Measurements from ENCODE around the gene ASB18. TPM values are rescaled to one million over a fixed set of nuclear protein-coding genes. Genes with fewer than 3 reads are reported as not detected.

The ASB18 gene
- total and polyA plus RNA-seq, 10 of the 15 experiments (the other 5 are each of a cell fraction or from before 2014, with no cell fraction given) = not detected

GRCh38 chr2:236157815-236158498 is 106.2 kb downstream of the ASB18 start:
- FAIRE-seq (no peak), ATAC-seq (no peak), DNase-seq (ENCODE audit: low read depth, low spot score) (no peak)
- Histone ChIP-seq H3K36me3 (ENCODE audit: control insufficient read depth in 2 of 2, insufficient read depth in 2 of 2, low read length in 1 of 2) (no peaks in the 10 kb centered on the region), H2AFZ (ENCODE audit: control insufficient read depth, low read depth, low read length) (no peak overlapping the region), H3K4me1 (ENCODE audit: control insufficient read depth, insufficient read depth, low read length) (no peaks in the 10 kb centered on the region), H3K79me2 (ENCODE audit: control insufficient read depth, insufficient read depth, low read length) (no peaks in the 10 kb centered on the region), H3K9ac (ENCODE audit: control insufficient read depth, insufficient read depth, low read length) (no peak overlapping the region), H3K27ac (ENCODE audit: control insufficient read depth, insufficient read depth) (no peak overlapping the region), H3K27me3 (replicated peaks in 1 of 2; ENCODE audit: control insufficient read depth in 2 of 2, insufficient read depth in 2 of 2, low read length in 1 of 2) (peaks cover 0 to 1% of the 10 kb centered on the region in 2 experiments; a peak in 2 of 4 replicates), H3K4me2 (ENCODE audit: control insufficient read depth, insufficient read depth) (no peak overlapping the region), H3K4me3 (no peak overlapping the region), H4K20me1 (ENCODE audit: control insufficient read depth, insufficient read depth) (no peaks in the 10 kb centered on the region), H3K9me3 (replicated peaks; ENCODE audit: control insufficient read depth, insufficient read depth, low read length) (no peaks in the 10 kb centered on the region)
- no TSS peak for BruUV-seq (replicated peaks)
- intact Hi-C loops (cut with micrococcal nuclease; ENCODE audit: unreplicated experiment) = no loop called here
- CTCF ChIA-PET = no interaction called here
- SMC1A ChIA-PET (ENCODE audit: uncharacterized antibody, unreplicated experiment) = no interaction called here
- no peak for TF ChIP-seq SIN3A (IDR thresholded peaks at IDR 0.05; ENCODE audit: low read depth, low read length)
- TF ChIP-seq ASH2L (IDR thresholded peaks at IDR 0.05; ENCODE audit: borderline replicate concordance, low read depth) = no peak
- no peak for TF ChIP-seq ZZZ3 (IDR thresholded peaks at IDR 0.05; ENCODE audit: control insufficient read depth, insufficient read length, low read depth)
- no peak for TF ChIP-seq E4F1 (IDR thresholded peaks at IDR 0.05; ENCODE audit: borderline replicate concordance, partially characterized antibody)
- no peak for TF ChIP-seq NR2C1 (IDR thresholded peaks at IDR 0.05)
- WGBS (ENCODE audit: insufficient coverage, insufficient replicate concordance, low lambda C conversion rate, missing lambda C conversion rate) = 25% methylated on average over 10 of the region's 10 CpGs
- POLR2A ChIA-PET = no interaction called here
- in situ Hi-C loops (cut with MboI) = no loop called here
- RAD21 ChIA-PET (ENCODE audit: unreplicated experiment) = no interaction called here

Data from GM12878 (cell line).